HG02981 (cell line): ENCODE results near the gene ATP6V0E1.
A peak's percentile ranks its signal among the peaks of the same experiment; 100 is the strongest.
"Not testable (repeated sequence)": the region's sequence is repeated elsewhere in the genome, so short reads cannot be mapped to it uniquely, and the experiment has no call there.

Experiments used
- ATAC-seq: cut with Tn5 transposase; IDR thresholded peaks from one replicate; pipeline ENCODE4 v1.9.1; 2021; ENCODE audit warnings: mild to moderate bottlenecking, moderate library complexity; ENCODE audit not compliant: unreplicated experiment

Gene ATP6V0E1

GRCh38 chr5:173032730-173033129 is 49.2 kb downstream of the ATP6V0E1 start:
- ATAC-seq: no peak

- no peak for ATAC-seq
These were observed 50.4 kb downstream of the ATP6V0E1 start for GRCh38 chr5:173033923-173034322.

GRCh38 chr5:173035904-173036707 is 52.5 kb downstream of the ATP6V0E1 start:
- ATAC-seq: peak; percentile 63

GRCh38 chr5:173039188-173039587 is 55.6 kb downstream of the ATP6V0E1 start:
- no peak for ATAC-seq

- ATAC-seq: no peak
These were observed 56.4 kb downstream of the ATP6V0E1 start for GRCh38 chr5:173039964-173040363.

- ATAC-seq: no peak
These were observed 58.6 kb downstream of the ATP6V0E1 start for GRCh38 chr5:173041881-173042762.

- ATAC-seq: no peak
These were observed 59.2 kb downstream of the ATP6V0E1 start for GRCh38 chr5:173042763-173043107.

GRCh38 chr5:173045474-173045873 is 61.9 kb downstream of the ATP6V0E1 start:
- no peak for ATAC-seq

- ATAC-seq: not testable (repeated sequence)
These were observed 63.7 kb downstream of the ATP6V0E1 start for GRCh38 chr5:173047096-173047837.

GRCh38 chr5:173047838-173048105 is 64.2 kb downstream of the ATP6V0E1 start:
- ATAC-seq: no peak

- ATAC-seq: no peak
These were observed 67.2 kb downstream of the ATP6V0E1 start for GRCh38 chr5:173050791-173051190.

- ATAC-seq: no peak
These were observed 68.2 kb downstream of the ATP6V0E1 start for GRCh38 chr5:173051746-173052145.

GRCh38 chr5:173053041-173053440 is 69.5 kb downstream of the ATP6V0E1 start:
- ATAC-seq: no peak

GRCh38 chr5:173055042-173055721 is 71.6 kb downstream of the ATP6V0E1 start:
- ATAC-seq: no peak

GRCh38 chr5:173055722-173055982 is 72.1 kb downstream of the ATP6V0E1 start:
- ATAC-seq: no peak

GRCh38 chr5:173055983-173056782 is 72.6 kb downstream of the ATP6V0E1 start, which contains the start of gene CREBRF:
TSS of gene CREBRF (plus strand) at chr5:173056352. CDS start at chr5:173080776, 24,424 bp downstream.
- ATAC-seq: peak; percentile 66

- ATAC-seq: peak; percentile 21
These were observed 73.2 kb downstream of the ATP6V0E1 start for GRCh38 chr5:173056783-173057061.

GRCh38 chr5:173057062-173057924 is 73.7 kb downstream of the ATP6V0E1 start:
- peak; percentile 77 for ATAC-seq

- ATAC-seq: no peak
These were observed 78.6 kb downstream of the ATP6V0E1 start for GRCh38 chr5:173062141-173062540.

- ATAC-seq: no peak
These were observed 81.6 kb downstream of the ATP6V0E1 start for GRCh38 chr5:173065155-173065554.
